SU-DHL-6 (cell line): ENCODE results near the gene TOR2A.

Experiments
- H2AFZ ChIP-seq: fragments of 200-600 bp; sonication (generic); 2 replicates; pipeline ENCODE4 v1.6.1; 2014; ENCODE audit warnings: low read depth, mild to moderate bottlenecking, moderate library complexity, mixed read lengths, antibody characterized with exemption, low read length; ENCODE audit not compliant: severe bottlenecking
- H3F3A ChIP-seq: fragments of 200-600 bp; shearing (Covaris generic); 2 replicates; pipeline ENCODE4 v1.6.0; 2016; ENCODE audit warnings: antibody characterized with exemption, mild to moderate bottlenecking; ENCODE audit not compliant: insufficient read depth
- H3K27ac ChIP-seq: fragments of 200-600 bp; sonication (generic); 2 replicates; pipeline ENCODE4 v1.5.1; 2016; ENCODE audit warnings: low read depth, mild to moderate bottlenecking, low read length, moderate library complexity, mixed read lengths
- H3K27me3 ChIP-seq: fragments of 200-600 bp; sonication (generic), shearing (Covaris generic); 2 replicates; pipeline ENCODE4 v1.6.0; 2014; ENCODE audit warnings: mild to moderate bottlenecking, low read length
- H3K36me3 ChIP-seq: fragments of 200-600 bp; sonication (generic); 2 replicates; pipeline ENCODE4 v1.6.1; 2014; ENCODE audit warnings: mild to moderate bottlenecking, low read length, mixed read lengths
- H3K4me2 ChIP-seq: fragments of 300-600, 200-600 bp; shearing (Covaris generic), sonication (generic); 2 replicates; pipeline ENCODE4 v1.6.0; 2014; ENCODE audit warnings: low read length, low read depth, mild to moderate bottlenecking; ENCODE audit not compliant: poor library complexity, severe bottlenecking
- H3K4me3 ChIP-seq: fragments of 200-600 bp; sonication (generic); 2 replicates; pipeline ENCODE4 v1.5.1; 2014; ENCODE audit warnings: antibody characterized with exemption, low read length, mild to moderate bottlenecking, mixed read lengths; ENCODE audit not compliant: insufficient read depth, poor library complexity, severe bottlenecking
- H3K79me2 ChIP-seq: fragments of 200-600 bp; sonication (generic); 2 replicates; pipeline ENCODE4 v1.6.1; 2014; ENCODE audit warnings: mild to moderate bottlenecking, low read length, moderate library complexity; ENCODE audit not compliant: insufficient read depth
- H3K9ac ChIP-seq: fragments of 200-600 bp; sonication (generic); 2 replicates; pipeline ENCODE4 v1.7.0; 2014; ENCODE audit warnings: mild to moderate bottlenecking, low read length
- H3K9me2 ChIP-seq: fragments of 200-600 bp; sonication (generic); replicated peaks from 2 replicates; pipeline ENCODE4 v1.6.1; 2014; ENCODE audit warnings: low read length; ENCODE audit not compliant: insufficient read depth
- H3K9me3 ChIP-seq: fragments of 200-600 bp; sonication (generic); 2 replicates; pipeline ENCODE4 v1.6.1; 2014; ENCODE audit warnings: low read length, mixed read lengths; ENCODE audit not compliant: insufficient read depth
- H4K20me1 ChIP-seq: fragments of 200-600 bp; sonication (generic); 2 replicates; pipeline ENCODE4 v1.6.1; 2014; ENCODE audit warnings: low read depth, mild to moderate bottlenecking, antibody characterized with exemption, low read length, moderate library complexity, mixed read lengths
- CTCF ChIP-seq: fragments of 200-600 bp; sonication (generic); IDR thresholded peaks from one replicate; pipeline ENCODE4 v1.5.1; 2017; ENCODE audit warnings: antibody characterized with exemption, mild to moderate bottlenecking, low read length, moderate library complexity; ENCODE audit not compliant: insufficient read depth, poor library complexity, severe bottlenecking
- EZH2phosphoT487 ChIP-seq: fragments of 200-600 bp; sonication (generic), shearing (Covaris generic); conservative IDR thresholded peaks from 2 replicates; pipeline ENCODE4 v1.6.1; 2018; ENCODE audit warnings: mild to moderate bottlenecking, antibody characterized with exemption, low read length, moderate library complexity, mixed read lengths

TOR2A gene

DNA sequence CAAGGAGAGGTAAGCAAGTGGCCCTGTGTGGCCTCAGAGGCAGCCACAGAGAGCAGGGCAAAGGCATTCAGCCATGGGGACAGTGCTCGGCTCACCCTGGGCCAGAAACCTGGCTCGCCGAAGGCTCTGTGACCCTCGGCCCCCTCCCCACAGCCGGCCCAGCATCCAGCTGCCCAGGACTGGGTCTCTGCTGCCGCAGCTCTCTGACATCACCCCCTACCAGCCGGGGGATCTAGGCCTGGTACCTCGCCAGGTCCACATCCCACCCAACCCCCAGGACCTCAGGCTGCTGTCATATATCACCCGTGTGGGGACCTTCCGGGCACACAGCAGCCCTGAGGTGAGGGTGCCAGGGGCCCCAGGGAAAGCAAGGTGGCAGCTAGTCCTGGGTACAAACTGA lies 22.2 kb downstream of the TOR2A start:
- TF ChIP-seq EZH2phosphoT487 (no peak), CTCF (no peak)
- Histone ChIP-seq H3K4me2 (no peak overlapping the region), H3F3A (no peaks in the 10 kb centered on the region), H2AFZ (no peak overlapping the region), H3K27ac (no peak overlapping the region), H3K79me2 (no peaks in the 10 kb centered on the region), H3K9ac (no peak overlapping the region), H4K20me1 (no peaks in the 10 kb centered on the region), H3K27me3 (no peaks in the 10 kb centered on the region), H3K9me2 (no peaks in the 10 kb centered on the region), H3K9me3 (no peaks in the 10 kb centered on the region; the same call in 1 of the 2 replicates), H3K36me3 (no peaks in the 10 kb centered on the region), H3K4me3 (no peak overlapping the region)

DNA sequence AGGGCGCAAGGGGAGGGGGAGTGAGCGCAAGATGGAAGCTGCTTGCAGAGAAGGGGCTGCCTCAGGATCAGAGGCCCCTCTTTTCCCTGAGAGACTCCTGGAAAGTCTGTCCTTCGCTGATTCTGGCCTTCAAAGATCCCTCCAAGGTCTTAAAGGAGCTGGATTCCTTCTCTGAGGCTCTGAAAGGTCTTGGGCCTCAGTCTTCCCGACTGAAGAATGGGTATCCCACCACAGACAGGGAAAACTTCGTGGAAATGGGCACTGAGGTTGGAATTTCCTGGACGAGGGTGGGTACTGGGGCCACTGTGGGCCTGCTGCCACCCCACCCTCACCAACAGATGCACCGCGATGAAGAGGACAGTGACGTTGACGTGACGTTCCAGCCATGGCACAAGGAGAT lies 22.7 kb downstream of the TOR2A start:
- Histone ChIP-seq H3F3A (no peaks in the 10 kb centered on the region), H3K27ac (no peak overlapping the region)
- no peak for TF ChIP-seq CTCF
- no peak for TF ChIP-seq EZH2phosphoT487

DNA sequence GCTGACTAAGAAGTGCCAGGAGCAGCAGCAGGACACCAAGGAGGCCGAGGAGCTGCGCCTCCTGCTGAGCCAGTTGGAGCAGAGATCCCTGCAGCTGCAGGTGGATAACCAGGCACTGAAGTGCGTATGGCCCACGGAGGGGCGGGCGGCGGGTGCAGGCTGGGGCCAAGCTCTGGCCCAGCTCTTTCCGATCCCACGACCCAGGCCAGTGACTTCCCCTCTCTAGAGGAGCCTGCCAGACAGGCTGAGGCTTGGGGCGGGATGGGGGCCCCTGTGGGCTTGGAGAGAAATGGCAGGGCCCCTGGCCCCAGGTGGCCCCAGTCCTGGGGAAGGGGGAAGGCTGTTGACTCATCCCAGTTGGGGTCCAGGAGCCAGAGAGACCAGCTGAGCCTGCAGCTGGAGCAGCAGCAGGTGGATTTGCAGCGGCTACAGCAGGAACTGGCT lies 23.2 kb downstream of the TOR2A start:
- Histone ChIP-seq H3K27ac (no peak overlapping the region), H3K4me3 (no peak overlapping the region), H4K20me1 (no peaks in the 10 kb centered on the region), H3K27me3 (no peaks in the 10 kb centered on the region), H3K79me2 (no peaks in the 10 kb centered on the region), H3K9me3 (no peaks in the 10 kb centered on the region; the same call in 1 of the 2 replicates), H3K9me2 (no peaks in the 10 kb centered on the region), H3K36me3 (no peaks in the 10 kb centered on the region), H3F3A (no peaks in the 10 kb centered on the region), H3K9ac (no peak overlapping the region), H3K4me2 (no peak overlapping the region), H2AFZ (no peak overlapping the region)
- no peak for TF ChIP-seq EZH2phosphoT487
- no peak for TF ChIP-seq CTCF

More for the DNA sequence above, 22.7 kb downstream of the TOR2A start:
- no peak overlapping the region for H3K4me2 ChIP-seq
- no peak overlapping the region for H3K9ac ChIP-seq
- H3K79me2 ChIP-seq: no peaks in the 10 kb centered on the region
- H3K9me3 ChIP-seq: no peaks in the 10 kb centered on the region; the same call in 1 of the 2 replicates
- H4K20me1 ChIP-seq: no peaks in the 10 kb centered on the region
- no peak overlapping the region for H2AFZ ChIP-seq
- H3K36me3 ChIP-seq: no peaks in the 10 kb centered on the region
- H3K4me3 ChIP-seq: no peak overlapping the region
- H3K27me3 ChIP-seq: no peaks in the 10 kb centered on the region
- no peaks in the 10 kb centered on the region for H3K9me2 ChIP-seq
